Stimulated activated CD4-positive, alpha-beta T cell treated with anti-CD3 and anti-CD28 coated beads, TNF-alpha, amount 100 ng/mL, for 4 hours (primary cell): ENCODE measurements around the gene DYRK2.
A peak's percentile ranks its signal among the peaks of the same experiment; 100 is the strongest.

Source experiments
- DNase-seq, 3 experiments: peaks; one replicate each; pipeline ENCODE4 v3.0.0-alpha.2; 2020; ENCODE audit warnings: low read depth in 3 of 3

Gene DYRK2

DNA sequence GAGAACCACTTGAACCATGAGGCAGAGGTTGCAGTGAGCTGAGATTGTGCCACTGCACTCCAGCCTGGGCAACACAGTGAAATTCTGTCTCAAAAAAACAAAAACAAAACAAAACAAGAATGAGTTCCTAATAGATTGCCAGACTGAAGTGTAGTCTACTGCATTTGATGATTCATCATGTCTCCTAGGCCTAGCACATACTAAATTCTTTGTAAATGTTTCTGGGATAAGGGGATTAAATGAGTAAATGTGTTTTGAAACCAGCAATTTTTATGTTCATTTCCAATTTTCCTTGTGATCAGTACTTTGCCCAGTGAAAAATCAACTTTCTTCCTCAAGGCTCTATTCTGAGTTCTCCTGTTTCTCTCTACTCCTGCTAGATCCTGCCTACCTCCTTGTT, 2.9 kb upstream of the DYRK2 start:
- no peak for DNase-seq

DNA sequence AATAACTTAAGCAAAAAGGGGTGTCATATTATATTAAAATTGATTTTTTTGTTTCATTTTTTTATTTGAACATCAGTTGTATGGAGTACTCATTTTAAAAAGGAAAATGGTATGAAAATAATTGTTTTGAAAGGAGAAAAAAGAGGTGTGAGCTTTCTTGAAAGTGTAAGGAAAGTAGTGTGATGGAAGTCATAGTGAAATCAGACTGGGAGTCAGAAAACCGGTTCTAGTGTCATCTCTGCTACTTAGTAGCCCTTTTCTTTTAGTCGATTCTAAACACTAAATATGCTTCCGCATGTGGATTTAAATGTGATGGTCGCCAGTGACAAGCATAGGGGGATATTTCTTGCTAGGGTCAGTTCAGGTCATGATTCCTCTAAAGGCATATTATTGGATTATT, 1.8 kb upstream of the DYRK2 start:
- no peak for DNase-seq

DNA sequence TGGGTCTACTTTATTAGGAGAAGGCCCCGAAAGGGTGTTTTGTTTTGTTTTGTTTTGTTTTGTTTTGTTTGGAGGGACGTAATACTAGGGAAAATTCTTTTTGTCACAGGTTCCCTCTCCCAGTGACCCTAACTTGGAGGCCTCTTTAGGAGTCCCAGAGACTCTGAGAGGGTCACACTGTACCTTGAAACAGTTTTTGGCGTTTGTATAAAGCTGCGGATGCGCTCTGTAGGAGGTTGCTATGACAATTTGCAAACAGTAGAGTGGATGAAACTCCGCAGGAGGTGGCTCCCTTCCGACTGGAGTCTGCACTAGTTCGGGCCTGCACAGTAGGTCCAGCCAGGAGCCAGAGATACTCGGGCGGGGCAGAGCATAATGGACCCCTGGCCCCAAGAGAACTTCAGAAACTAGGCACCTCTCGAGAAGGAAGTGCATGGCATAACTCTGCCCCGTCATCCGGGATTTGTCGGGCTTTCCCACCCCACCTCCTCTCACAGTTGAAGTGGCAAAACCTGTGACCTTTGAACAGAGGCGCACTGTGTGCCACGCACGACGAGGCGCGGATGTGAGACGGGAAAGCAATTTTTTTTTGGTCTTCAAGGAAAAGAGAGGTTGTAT, 1.3 kb upstream of the DYRK2 start:
- no peak for DNase-seq

DNA sequence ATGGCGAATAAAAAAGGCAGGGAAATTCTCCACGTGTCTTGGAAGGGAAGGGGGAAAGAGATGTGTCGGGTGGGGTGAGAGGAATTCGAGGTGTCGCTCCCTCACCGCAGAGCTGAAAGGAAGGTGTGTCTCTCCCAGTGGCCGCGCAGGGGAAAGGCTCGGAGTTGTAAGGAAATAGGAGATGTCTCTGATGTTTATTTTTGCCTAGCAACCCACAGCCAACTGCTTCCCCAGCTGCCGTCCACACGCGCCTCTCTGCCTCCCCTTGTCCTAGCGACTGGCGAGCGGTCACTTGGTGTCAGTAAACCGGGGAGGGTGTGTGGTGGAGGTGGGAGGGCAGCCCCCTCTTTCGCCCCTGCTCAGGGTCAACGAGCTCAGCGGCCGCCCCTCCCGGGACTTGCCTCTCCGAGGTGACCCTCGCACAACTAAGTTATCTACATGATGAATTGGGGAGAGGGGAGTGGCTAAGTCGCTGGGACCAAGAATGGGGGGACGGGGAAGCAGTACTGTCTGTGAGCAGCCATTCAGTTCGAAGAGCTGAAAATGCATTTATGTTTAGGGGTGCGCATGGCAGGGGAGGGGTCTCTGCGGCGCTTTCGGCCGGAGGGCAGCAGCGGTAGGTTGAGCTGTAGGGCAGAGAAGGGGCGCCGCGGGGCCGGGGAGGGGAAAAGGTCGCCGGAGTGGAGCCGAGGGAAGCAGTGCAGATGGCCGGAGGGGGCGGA, 585 bp upstream of the DYRK2 start:
- peak in 1 of 3 experiments; percentile 13 for DNase-seq

DNA sequence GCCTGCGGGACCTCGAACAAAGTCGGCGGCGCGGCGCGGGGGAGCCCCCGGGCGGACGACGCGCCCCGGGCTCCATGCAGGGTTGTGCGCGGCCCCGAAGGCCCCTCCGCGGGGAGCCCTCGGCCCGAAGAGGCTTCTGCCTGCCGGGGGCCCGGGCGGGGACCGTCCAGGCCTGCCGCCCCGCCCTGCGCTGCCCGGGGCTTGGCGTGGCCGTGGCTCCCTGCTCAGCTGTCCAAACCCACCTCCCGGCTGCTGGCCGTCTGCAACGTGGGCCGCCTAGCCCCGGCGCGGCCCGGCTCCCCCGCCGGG, 670 bp downstream of the DYRK2 start:
- DNase-seq = peak in 1 of 3 experiments; percentile 39

DNA sequence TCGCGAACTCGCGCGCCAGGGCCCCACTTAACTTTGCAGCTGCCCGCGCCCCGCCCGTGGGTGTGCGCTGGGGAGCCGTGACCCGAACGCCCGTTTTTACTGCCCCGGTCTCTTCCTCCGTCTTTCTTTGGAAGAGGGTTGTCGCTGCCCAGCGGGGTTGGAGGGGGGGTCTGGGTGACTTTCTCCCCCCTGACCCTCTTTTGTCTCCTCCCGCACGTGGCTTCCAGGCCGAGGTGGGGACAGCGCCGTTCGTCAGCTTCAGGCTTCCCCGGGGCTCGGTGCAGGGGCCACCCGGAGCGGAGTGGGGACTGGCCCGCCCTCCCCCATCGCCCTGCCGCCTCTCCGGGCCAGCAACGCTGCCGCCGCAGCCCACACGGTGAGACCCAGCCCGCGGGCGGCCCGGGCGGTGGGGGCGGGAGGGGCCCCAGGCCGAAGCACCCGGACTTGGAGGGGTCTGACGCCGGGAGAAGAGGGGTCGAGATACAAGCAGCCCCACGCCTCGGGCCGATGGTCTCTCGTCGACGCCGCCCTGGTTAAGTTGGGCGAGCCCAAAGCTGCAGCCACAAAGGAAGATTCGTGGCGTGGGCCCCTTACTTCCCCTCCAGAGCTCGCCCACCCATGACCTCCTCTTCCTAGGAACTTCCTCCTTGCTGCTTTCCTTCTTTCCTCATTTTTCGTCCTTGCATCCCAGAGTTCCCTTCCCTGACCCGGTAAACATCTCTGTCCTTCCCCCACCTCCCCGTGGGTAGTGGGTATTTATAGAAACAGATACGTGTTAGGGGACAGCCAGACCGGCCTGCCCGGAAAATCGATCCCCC, 1.2 kb downstream of the DYRK2 start:
- peak in 2 of 3 experiments; percentile 21 to 26 for DNase-seq

DNA sequence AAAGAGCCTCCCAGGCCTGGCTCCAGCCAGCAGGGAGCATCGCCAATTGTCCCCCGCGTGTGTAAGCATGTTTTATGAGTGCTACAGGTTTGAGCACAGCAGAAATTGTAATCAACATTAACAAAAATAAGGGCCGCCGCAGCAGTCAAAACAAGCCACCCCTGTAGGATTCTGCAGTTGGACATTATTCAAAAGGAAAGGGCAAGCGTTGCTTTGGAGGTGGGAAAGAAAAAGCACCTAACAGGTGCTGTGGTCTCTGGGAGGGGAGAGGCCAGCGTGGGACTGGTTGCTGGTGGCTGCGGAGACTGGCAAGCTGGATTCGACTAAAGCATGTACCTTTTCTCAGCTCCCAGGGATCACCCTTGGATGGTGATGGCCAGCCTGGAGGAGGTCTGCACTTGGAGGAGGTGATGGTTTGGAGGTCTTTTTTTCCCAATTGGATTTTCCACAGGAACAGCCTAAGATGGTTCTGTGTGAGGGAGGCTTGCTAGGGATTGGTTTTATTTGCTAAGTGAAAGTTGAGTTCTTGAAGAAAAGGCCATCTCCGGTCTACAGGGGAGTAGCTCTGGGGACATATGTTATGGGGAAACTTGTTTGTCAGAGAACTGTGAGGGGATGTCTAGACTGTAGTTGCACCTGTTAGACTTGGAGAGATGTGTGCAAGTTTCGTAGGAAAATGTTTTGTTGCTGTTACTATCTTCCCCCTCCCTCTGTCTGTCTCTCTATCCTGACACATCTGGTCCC, 2.0 kb downstream of the DYRK2 start:
- no peak for DNase-seq

DNA sequence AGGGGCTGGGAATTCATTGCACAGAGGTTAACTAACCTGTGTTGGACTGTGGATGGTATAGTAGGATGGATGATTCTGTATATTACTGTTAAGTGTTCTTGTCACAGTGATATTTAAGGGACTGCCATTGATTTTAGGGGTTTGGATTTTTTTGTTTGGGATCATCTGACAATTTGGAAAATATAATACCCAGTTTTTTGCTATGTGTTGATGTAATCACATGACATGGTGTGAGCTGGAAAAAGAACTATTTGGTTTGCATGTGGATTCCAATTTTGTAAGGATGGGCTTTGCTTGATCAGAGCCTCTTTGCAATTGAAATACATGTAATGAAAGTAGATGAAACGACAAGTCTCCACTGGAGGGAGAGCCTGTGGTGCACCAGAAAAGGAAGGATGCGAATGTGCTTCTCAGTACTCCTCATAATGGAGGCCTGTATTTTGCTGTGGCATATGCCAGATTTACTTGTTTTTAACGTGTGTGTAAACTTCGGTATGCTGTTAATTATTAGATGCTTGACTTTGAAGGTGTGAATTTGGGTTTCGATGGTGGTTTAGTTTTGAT, 2.7 kb downstream of the DYRK2 start:
- DNase-seq = no peak

DNA sequence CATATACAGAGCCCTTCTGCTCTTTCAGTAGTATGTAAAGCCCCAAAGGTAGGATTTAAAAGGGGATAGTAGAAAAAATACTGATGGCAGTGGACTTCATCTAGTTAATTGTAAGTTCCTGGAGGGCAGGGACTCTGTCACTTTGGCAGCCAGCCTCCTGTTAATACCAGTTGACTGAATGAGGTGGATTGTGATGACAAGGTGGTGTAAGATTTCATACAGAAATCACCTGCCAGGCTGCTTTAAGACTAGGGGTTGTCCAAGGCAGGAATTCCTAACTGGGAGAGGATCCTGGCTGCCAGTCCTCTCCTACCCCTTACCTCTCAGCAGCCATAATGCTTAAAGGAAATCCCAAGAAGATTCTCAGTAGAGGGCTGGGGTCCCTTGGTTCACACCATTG, 7.3 kb downstream of the DYRK2 start:
- no peak for DNase-seq

DNA sequence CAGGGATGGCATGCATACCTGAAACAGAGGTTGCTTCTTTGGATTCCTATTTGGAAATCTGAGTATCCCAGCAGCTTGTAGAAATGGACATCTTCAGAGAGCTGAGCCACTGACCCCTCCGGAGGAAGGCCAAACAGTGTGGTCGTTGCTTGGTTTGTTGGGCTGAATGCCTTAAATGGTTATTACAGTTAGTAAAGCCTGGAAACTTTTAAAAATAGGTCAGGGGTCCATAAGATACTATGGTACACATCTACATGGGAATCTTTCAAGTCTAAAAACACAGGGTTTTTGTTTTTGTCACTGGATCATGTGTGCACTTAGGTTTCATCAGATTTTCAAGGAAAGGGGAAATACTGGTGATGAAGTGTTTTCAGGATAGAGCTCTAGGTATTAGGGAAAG, 7.7 kb downstream of the DYRK2 start:
- DNase-seq = no peak

DNA sequence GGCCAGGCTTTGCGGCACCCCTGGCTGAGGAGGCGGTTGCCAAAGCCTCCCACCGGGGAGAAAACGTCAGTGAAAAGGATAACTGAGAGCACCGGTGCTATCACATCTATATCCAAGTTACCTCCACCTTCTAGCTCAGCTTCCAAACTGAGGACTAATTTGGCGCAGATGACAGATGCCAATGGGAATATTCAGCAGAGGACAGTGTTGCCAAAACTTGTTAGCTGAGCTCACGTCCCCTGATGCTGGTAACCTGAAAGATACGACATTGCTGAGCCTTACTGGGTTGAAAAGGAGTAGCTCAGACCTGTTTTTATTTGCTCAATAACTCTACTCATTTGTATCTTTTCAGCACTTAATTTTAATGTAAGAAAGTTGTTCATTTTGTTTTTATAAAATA, 9.9 kb downstream of the DYRK2 start:
- DNase-seq = no peak

DNA sequence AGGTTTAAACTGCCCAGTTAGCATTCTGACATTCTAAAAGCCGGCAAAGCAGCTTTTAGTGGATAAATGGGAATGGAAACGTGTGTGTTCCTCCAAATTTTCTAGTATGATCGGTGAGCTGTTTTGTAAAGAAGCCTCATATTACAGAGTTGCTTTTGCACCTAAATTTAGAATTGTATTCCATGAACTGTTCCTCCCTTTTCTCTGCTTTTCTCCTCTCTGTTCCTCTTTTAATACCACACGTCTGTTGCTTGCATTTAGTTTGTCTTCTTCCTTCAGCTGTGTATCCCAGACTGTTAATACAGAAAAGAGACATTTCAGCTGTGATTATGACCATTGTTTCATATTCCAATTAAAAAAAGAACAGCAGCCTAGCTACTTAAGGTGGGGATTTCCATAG, 10.7 kb downstream of the DYRK2 start:
- no peak for DNase-seq

DNA sequence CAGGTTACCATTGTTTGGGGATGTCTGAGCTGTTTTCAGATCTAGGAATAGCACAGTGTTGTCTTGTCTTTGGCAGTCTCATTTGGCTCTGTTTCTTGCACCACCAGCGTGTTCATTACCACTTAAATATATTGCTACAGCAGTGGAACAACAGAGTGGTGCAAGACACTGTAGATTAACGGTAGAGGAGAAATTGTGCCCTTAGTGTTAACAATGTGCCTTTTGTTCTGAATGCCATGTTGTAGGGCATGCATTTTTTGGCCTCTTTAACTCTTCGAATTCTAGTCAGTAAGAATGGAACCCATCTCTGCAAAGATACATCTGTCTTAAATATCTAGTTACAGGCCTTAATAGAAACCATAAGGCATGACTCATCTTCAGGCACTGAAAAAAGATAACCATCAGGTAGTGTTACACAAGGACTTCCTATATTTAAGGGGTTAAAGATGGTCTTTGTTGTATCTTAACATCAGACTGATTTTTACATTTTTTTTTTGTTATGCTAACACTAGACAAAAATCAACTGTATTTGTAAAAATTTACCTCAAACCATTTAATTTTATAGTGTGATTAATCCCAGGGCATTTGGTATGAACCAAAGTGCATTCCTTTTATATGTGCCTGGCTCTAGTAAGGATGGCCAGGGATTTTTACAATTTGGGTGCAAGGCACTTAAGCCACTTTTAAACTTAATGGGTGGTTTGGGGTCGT, 12.9 kb downstream of the DYRK2 start:
- no peak for DNase-seq

DNA sequence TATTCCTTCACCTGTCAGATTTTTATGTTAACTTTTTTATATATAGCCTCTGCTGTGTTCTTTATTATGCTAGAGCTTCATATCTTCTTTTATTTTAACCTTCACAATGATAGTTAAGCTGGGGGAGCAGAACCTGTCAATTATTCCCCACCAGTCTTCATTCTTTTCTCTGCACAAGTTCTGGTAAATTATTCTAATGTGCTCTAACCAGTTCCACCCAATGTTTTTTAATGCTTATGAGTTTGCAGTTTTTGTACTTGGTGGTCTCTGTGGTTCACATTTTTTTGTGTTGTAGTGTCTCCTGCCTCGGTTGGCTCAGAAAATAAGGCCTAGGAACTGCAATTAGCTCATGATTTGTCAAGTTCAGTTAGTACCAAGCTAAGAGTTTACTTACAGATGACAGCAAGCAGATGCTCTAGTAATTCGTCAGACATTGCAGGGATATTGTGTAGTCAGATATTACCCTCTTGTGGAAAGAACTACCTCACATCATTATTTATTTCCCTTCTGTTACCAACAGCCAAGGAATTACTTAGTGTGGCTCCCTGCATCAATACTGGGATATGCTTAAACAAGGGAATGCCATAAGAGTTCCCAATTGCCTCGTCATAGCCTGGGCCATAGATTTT, 14.5 kb downstream of the DYRK2 start:
- no peak for DNase-seq

DNA sequence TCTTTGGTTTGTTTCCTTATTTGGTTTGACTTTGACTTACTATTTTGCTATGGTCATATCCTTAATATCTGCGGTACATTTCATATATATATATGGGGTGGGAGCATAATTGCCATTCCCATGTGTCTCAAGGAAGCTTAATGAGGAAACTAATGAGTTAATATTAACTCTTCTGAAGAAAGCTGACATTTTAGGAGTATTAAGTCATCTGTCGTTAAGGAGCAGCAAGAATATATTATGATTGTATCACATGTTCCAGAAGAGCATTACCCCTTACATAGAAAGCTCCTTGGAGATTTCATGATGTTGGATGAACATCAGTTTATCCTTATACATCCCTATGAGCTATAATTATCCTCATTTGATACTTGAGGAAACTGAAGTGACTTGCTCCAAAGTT, 15.6 kb downstream of the DYRK2 start:
- no peak for DNase-seq

DNA sequence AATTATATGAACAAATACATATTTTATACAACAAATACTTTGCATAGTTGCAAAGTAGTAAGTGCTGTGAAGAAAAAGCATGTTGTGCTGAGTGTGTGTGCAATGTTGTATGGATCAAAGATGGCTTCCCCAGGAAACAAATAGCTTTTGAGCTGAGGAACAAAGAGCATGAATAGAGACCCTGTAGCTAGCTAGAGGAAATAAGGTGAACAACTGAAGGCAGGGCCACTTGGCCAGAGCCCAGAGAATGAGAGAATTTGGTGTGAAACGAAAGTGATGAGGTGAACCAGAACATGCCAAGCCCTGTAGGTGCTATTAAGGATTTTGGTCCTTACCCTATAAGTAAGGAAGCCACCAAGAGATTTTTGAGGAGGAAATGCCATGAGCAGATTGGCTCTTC, 17.1 kb downstream of the DYRK2 start:
- no peak for DNase-seq

DNA sequence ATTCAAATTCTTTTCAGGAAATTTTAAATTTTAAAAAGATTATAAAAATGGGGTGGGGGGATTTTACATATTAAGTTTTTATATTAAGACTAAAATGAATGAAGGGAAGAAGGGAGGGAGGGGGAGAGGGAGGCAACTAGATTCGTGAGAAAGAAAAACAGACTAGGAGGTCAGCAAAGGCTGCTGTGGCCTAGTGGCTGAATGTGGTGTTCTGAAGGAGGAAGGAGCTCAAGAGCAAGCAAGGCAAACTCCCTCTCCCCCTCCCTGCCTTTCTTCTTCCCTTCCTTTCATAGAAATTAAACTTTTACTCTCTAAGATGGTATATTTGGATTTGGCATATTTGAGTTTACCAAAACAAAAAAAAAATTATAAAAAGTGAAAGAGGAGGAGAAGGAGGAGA, 18.1 kb downstream of the DYRK2 start:
- no peak for DNase-seq

DNA sequence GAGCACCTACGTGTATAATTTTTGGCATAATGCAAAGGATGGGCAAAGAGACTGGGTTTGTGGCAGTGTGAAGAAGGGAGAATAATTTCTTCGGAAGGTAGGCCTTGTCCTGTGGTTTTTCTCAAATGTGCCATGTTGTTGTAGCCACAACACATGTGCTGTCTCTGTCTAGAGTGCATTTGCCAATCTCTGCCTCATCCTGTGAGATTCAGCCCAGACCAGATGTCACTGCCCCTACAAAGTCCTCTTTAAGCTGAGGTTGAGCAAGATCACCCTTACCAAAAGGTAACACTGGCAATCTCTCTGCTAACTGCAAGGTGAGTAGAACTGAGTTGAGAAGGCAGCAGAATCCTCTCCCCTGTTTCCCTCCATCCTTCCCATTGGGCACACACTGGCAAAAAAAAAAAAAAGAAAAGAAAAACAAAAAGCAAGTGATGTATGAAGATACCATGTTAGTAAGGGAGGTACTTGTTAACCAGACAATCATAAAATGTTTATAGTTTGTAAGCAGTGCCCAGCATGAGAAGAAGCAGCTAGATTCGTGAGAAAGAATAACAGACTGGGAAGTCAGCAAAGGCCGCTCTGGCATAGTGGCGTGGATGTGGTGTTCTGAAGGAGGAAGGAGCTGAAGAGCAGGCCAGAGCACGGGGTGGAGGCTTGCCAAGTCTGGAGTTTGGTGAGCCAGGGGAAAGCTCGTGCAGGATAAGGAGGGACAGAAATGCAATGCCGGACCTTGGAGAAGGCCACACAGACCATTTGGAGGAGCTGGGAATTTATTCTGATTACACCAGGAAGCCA, 18.9 kb downstream of the DYRK2 start:
- DNase-seq = no peak

DNA sequence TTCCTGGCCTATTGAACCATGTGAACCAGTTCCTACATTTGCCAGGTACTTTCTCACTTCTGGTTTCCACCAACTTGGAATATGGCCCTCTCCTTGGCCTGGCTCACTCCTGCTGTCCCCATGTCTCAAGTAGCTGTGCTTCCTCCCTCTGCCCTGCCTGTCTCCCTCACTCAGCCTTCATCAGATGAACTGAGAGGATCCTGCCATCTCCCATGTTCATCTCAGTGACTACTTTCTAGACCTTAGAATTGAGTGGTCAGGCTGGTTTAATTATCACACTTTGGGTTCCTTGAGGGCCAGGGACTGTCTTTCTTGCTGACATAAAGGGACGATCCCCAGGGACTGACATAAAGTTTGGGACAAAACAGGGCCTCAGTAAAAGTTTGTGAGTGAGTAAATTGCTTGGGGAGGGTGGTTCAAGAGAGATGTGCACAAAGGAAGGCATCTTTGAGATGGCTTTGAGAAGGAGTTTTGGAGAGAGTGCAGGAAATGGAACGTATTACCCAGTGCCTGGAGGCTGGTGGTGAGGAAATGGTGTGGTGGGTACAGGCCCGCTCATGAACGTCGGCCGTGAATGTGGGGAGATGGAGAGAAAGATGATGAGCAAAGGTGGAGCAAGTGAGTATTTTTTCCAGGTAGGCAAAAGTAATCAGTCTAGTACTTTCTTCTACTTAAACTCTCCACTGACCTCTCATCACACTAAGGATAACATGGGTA, 20.8 kb downstream of the DYRK2 start:
- no peak for DNase-seq
